GM12873 (cell line): ENCODE measurements around the gene KDM4C.

Experiments used
- TF ChIP-seq, protein P1 (sequence below): IDR thresholded peaks from 2 replicates; pipeline ENCODE4 v1.5.1; 2012; ENCODE audit warnings: low read depth, mild to moderate bottlenecking, moderate library complexity, low read length, control low read depth; ENCODE audit not compliant: insufficient read depth; ENCODE audit errors: missing control alignments

Gene KDM4C

DNA sequence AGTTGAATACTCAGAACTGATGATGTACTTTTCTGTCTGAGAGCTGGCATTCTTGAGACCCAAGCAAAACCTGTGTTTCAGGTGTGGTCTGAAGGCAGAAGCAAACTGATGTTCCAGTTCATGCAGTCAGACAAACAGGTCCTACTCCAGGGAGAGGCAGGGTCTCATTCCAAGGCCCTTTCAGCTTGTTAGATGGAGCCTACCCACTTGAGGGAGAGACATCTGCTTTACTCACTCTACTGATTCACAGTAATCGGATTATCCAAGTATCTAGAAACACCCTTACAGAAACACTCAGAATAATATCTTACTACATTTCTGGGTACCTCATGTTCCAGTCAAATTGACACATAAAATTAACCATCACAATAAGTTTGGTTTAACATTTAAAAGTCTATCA, 207.8 kb downstream of the KDM4C start:
- TF ChIP-seq, protein P1, sequence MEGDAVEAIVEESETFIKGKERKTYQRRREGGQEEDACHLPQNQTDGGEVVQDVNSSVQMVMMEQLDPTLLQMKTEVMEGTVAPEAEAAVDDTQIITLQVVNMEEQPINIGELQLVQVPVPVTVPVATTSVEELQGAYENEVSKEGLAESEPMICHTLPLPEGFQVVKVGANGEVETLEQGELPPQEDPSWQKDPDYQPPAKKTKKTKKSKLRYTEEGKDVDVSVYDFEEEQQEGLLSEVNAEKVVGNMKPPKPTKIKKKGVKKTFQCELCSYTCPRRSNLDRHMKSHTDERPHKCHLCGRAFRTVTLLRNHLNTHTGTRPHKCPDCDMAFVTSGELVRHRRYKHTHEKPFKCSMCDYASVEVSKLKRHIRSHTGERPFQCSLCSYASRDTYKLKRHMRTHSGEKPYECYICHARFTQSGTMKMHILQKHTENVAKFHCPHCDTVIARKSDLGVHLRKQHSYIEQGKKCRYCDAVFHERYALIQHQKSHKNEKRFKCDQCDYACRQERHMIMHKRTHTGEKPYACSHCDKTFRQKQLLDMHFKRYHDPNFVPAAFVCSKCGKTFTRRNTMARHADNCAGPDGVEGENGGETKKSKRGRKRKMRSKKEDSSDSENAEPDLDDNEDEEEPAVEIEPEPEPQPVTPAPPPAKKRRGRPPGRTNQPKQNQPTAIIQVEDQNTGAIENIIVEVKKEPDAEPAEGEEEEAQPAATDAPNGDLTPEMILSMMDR = no peak

DNA sequence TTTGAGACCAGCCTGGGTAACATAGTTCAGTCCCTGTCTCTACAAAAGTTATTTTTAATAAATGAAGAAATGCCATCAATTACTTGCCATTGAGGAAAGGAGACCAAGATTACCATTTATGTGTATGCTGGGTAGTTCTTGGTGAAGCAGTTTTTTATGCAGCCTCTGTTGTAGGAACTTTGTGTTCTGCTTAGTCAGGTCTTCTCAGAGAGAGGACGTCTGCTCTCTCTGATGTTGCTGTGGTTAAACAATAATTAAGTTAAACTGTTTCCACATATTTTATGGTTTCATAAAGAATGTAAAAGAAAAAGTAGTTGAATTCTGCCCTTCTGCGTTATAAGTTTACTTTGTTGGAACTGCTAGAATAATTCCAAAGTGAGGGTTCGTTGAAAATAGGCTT, 210.5 kb downstream of the KDM4C start:
- TF ChIP-seq, protein P1 = no peak

DNA sequence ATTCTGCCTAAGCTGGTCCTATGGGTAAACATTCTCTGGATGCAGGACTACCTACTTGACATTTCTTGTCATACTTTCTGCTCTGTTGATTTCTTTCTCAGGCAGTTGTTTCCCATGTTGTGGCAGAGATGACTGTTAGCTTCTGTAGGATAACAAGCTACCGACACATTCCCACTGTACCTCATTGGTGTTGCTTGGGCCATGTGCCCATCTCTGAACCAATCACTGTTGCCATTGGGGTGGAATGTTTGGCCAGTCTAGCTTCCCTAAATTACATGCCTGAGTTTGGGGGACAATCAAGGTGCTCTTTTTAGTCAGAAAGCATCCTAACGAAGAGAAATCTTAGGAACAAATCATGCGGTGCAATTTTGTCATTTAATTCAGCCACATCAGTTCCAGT, 212.0 kb downstream of the KDM4C start:
- TF ChIP-seq, protein P1 = no peak

DNA sequence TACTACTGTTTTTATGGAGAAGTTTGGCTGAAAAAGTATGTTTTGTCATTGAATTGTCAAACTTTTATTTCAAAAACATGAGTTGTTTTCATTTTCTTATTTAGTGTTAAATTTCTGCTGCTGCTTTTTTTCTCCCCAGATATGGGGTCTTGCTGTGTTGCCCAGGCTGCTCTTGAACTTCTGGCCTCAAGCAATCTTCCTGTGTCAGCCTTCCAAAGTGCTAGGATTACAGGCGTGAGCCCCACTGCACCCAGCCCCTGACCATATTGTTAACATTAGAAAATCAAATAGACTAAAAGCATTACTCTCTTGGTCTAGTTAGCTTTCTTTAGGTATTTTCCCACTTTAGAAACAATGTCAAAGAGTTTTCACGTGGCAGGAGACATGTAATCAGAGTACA, 215.3 kb downstream of the KDM4C start:
- TF ChIP-seq, protein P1 = no peak

DNA sequence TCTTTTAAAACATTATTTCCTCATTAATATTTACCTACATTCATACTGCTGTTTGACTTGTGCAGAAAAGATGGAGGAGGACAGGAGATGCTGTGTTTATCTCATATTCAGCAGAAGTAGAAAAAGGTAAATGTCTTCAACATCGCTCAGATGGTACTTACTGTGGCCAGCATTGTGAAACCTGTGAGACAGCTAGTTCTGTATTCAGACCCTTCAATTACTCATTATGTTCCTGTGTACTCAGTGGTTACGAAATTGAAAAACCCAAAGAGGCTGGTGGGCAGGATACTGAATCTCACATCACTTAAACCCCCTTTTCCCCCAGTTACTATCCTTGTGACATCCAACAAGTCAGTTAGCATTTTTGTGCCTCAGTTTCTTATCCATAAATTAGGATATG, 216.0 kb downstream of the KDM4C start:
- TF ChIP-seq, protein P1 = no peak

DNA sequence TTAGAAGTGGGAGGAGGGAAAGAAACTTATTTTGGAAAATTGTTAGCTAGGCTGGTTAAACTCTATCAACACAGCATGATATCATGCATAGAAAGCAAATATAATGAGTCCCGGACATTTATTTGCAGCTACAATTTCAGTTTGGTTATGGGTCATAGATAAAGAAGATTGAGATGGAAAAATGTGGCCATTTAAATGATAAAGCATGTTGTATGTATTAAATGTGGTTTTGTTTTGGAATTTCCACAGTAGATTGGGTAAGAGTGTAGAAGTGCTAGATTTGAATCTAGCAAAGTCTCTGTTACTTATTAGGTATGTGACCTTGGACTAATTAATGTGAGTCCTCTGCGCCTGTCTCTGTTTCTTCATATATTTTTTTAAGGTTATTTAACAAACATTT, 217.4 kb downstream of the KDM4C start:
- TF ChIP-seq, protein P1 = no peak

DNA sequence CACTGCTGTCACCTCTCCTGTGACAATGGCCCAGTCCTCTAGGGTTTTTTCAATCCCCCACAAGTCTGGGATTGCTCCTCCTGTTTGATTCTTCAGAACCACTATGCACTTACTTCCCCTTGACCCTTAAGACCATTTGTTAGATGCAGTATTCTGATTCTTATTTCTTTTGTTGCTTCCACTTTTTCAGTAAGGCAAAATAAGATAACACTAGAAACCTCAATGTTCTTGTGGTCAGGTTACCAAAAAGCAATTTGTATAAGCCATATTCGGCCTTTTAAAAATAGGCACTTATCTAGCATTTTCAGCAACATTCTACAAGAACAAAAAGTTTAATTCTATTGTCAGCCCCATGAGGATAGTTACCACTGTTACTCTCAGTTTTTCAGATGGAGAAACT, 220.0 kb downstream of the KDM4C start:
- TF ChIP-seq, protein P1 = no peak
